ENCODE data around the gene LMF1.

LMF1 gene

DNA sequence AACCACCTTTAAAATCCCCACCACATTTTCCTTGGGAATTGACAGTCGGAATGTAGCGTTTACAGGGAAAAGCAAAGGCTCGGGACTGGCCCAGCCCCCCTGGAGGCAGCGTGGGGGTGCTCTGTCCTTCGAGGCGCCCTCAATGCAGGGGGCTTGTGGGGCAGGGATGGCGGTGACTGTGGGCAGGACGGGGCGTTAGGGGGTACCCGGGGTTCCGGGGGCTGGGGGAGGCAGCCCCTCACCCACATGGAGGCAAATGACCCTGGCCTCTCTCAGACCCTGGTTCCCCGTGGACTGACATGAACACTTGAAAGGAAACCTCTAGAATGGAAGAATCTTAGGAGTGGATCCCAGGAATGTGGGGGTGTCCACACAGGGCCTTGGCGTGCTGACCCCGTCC is 91.9 kb downstream of the LMF1 start:
- Histone ChIP-seq H4K20me1 (ENCODE audit: insufficient read depth) (no peaks in the 10 kb centered on the region), H3K79me2 (ENCODE audit: insufficient read depth, low read depth) (no peaks in the 10 kb centered on the region), H3K4me2 (no peak overlapping the region)

DNA sequence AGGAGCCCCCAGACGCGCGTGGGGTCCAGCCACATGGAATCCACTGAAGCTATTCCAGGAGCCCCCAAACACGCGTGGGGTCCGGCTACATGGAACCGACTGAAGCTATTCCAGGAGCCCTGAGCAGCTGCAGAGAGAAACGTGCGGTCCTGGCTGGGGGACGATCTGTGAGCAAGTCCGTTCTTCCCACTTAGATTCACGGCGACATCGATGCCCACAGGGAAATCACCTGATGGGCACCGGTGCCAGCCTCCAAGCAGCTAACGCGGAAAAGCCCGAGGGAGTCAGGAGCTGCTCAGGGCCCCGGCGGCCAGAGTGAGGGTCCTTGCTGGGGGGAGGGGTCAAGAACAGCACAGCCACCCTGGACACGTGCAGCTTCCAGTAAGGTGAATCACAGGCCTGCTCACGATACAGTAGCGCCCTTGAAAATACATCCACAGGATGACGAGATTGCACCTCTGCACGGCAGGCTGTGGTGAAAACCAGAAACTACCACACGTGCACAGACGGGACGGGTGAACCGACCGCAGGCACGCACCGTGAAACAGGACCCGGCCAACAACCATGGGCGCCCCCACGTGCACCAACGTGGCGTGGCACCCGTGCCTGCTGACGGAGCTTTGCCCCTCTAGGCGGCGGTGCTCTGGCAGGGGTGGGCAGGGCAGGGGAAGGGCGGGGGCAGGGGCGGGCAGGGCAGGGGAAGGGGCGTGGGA is 92.6 kb downstream of the LMF1 start:
- TF ChIP-seq, protein P1, sequence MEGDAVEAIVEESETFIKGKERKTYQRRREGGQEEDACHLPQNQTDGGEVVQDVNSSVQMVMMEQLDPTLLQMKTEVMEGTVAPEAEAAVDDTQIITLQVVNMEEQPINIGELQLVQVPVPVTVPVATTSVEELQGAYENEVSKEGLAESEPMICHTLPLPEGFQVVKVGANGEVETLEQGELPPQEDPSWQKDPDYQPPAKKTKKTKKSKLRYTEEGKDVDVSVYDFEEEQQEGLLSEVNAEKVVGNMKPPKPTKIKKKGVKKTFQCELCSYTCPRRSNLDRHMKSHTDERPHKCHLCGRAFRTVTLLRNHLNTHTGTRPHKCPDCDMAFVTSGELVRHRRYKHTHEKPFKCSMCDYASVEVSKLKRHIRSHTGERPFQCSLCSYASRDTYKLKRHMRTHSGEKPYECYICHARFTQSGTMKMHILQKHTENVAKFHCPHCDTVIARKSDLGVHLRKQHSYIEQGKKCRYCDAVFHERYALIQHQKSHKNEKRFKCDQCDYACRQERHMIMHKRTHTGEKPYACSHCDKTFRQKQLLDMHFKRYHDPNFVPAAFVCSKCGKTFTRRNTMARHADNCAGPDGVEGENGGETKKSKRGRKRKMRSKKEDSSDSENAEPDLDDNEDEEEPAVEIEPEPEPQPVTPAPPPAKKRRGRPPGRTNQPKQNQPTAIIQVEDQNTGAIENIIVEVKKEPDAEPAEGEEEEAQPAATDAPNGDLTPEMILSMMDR (conservative IDR thresholded peaks at IDR 0.05; ENCODE audit: low read depth, low read length) = no peak
- no peaks in the 10 kb centered on the region for H3K4me1 ChIP-seq (ENCODE audit: low read depth, poor library complexity, severe bottlenecking)
- no peak overlapping the region for H3K27ac ChIP-seq

More for the DNA sequence above, 91.9 kb downstream of the LMF1 start:
- TF ChIP-seq, protein P1 (conservative IDR thresholded peaks at IDR 0.05; ENCODE audit: low read depth, low read length) = no peak
- Histone ChIP-seq H3K4me3 (IDR thresholded peaks at IDR 0.05; ENCODE audit: insufficient read depth, low read depth, low read length) (no peak overlapping the region), H3K36me3 (ENCODE audit: insufficient read depth) (no peaks in the 10 kb centered on the region), H3K27me3 (ENCODE audit: insufficient read depth, low read depth) (peaks cover 76% of the 10 kb centered on the region), H2AFZ (ENCODE audit: low read depth) (no peak overlapping the region), H3K27ac (no peak overlapping the region), H3K9ac (no peak overlapping the region), H3K4me1 (ENCODE audit: low read depth, poor library complexity, severe bottlenecking) (no peaks in the 10 kb centered on the region)

DNA sequence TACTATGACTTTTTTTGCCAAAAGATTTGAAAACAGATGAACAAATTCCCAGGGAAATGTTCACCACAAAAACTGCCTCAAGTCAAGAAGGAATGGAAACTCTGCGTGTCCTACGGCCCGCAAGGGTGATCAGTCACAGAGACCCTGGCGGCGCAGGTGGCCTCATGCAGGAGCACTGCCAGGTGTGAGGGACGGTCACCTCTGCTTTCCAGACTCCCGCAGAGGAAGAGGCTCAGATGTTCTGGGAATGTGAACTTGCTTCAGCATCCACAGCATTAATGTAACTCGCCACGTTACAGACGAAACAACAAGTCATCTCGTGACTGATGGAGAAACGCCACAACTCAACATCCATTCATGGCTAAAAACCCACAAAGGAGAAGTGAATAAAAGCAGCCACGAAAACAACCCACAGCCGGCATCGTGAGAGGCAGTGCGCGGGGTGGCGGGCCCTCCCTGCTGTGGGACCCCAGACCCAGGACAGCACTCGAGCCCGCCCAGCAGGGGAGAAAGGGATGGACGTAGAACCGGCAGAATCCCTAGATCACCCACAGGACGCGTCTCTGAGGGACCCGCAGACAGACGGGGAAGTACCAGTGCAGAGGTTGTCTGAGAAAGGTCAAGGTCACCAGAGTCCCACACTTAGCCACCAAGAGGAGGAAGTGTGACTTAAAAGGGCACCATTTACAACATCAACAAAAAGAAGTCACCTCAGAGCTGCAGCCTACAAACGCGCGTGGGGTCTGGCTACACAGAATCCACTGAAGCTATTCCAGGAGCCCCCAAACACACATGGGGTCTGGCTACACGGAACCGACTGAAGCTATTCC is 93.3 kb downstream of the LMF1 start:
- Histone ChIP-seq H2AFZ (ENCODE audit: low read depth) (no peak overlapping the region), H3K4me2 (no peak overlapping the region), H3K27ac (no peak overlapping the region), H3K27me3 (ENCODE audit: insufficient read depth, low read depth) (peaks cover 74% of the 10 kb centered on the region), H3K9ac (no peak overlapping the region), H3K4me3 (IDR thresholded peaks at IDR 0.05; ENCODE audit: insufficient read depth, low read depth, low read length) (no peak overlapping the region), H3K79me2 (ENCODE audit: insufficient read depth, low read depth) (no peaks in the 10 kb centered on the region), H3K4me1 (ENCODE audit: low read depth, poor library complexity, severe bottlenecking) (no peaks in the 10 kb centered on the region), H3K36me3 (ENCODE audit: insufficient read depth) (no peaks in the 10 kb centered on the region), H4K20me1 (ENCODE audit: insufficient read depth) (no peaks in the 10 kb centered on the region)
- TF ChIP-seq, protein P1 (conservative IDR thresholded peaks at IDR 0.05; ENCODE audit: low read depth, low read length) = no peak

More for the DNA sequence above, 92.6 kb downstream of the LMF1 start:
- H3K36me3 ChIP-seq (ENCODE audit: insufficient read depth) = no peaks in the 10 kb centered on the region
- H3K79me2 ChIP-seq (ENCODE audit: insufficient read depth, low read depth) = no peaks in the 10 kb centered on the region
- H4K20me1 ChIP-seq (ENCODE audit: insufficient read depth) = no peaks in the 10 kb centered on the region
- peaks cover 74% of the 10 kb centered on the region for H3K27me3 ChIP-seq (ENCODE audit: insufficient read depth, low read depth)
- H3K9ac ChIP-seq = no peak overlapping the region
- no peak overlapping the region for H2AFZ ChIP-seq (ENCODE audit: low read depth)
- no peak overlapping the region for H3K4me3 ChIP-seq (IDR thresholded peaks at IDR 0.05; ENCODE audit: insufficient read depth, low read depth, low read length)
- H3K4me2 ChIP-seq = no peak overlapping the region

DNA sequence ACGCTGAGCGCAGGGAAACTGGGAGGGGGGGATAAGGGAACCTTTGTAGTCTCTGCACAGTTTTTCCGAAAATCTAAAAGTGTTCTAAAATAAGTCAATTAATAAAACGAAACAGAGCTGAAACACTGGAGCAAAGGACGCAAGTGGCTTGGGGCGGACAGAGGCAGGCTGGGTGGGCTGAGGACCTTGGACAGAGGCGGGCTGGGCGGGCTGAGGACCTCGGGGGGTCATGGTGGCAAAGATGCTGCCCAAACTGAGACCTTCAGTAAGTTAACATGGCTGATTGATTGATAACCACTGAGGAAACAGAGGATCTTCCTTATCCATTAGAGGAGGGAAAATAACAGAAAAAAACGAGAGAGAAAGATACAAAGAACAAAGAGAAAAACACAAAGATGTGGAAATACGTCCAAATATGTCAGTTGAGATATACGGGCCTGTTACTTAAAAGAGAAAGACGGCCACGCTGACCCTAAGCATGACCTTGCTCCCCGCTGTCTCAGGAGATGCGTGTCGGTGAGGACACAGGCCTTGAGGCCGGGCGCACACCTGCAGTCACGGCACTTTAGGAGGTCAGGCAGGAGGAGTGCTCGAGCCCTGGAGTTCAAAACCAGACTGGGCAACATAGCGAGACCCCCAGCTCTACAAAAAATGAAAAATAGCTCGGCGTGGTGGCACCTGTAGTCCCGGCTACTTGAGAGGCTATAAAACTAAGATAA is 94.1 kb downstream of the LMF1 start:
- Histone ChIP-seq H3K9ac (no peak overlapping the region), H3K27me3 (ENCODE audit: insufficient read depth, low read depth) (peaks cover 70% of the 10 kb centered on the region), H3K27ac (no peak overlapping the region)

More for the DNA sequence above, 94.1 kb downstream of the LMF1 start:
- TF ChIP-seq, protein P1 (conservative IDR thresholded peaks at IDR 0.05; ENCODE audit: low read depth, low read length) = no peak
- no peaks in the 10 kb centered on the region for H3K79me2 ChIP-seq (ENCODE audit: insufficient read depth, low read depth)
- H2AFZ ChIP-seq (ENCODE audit: low read depth) = no peak overlapping the region
- H4K20me1 ChIP-seq (ENCODE audit: insufficient read depth) = no peaks in the 10 kb centered on the region
- H3K4me2 ChIP-seq = no peak overlapping the region
- H3K4me3 ChIP-seq (IDR thresholded peaks at IDR 0.05; ENCODE audit: insufficient read depth, low read depth, low read length) = no peak overlapping the region
- no peaks in the 10 kb centered on the region for H3K36me3 ChIP-seq (ENCODE audit: insufficient read depth)
- no peaks in the 10 kb centered on the region for H3K4me1 ChIP-seq (ENCODE audit: low read depth, poor library complexity, severe bottlenecking)
